ENCODE results near the gene HSPA14. TPM values are rescaled to one million over a fixed set of nuclear protein-coding genes. Genes with fewer than 3 reads are reported as not detected.

HSPA14 gene
- polyA plus RNA-seq, 1 donor (not counting 4 experiments of a cell fraction or from before 2014, with no cell fraction given), result 29.5 TPM

DNA sequence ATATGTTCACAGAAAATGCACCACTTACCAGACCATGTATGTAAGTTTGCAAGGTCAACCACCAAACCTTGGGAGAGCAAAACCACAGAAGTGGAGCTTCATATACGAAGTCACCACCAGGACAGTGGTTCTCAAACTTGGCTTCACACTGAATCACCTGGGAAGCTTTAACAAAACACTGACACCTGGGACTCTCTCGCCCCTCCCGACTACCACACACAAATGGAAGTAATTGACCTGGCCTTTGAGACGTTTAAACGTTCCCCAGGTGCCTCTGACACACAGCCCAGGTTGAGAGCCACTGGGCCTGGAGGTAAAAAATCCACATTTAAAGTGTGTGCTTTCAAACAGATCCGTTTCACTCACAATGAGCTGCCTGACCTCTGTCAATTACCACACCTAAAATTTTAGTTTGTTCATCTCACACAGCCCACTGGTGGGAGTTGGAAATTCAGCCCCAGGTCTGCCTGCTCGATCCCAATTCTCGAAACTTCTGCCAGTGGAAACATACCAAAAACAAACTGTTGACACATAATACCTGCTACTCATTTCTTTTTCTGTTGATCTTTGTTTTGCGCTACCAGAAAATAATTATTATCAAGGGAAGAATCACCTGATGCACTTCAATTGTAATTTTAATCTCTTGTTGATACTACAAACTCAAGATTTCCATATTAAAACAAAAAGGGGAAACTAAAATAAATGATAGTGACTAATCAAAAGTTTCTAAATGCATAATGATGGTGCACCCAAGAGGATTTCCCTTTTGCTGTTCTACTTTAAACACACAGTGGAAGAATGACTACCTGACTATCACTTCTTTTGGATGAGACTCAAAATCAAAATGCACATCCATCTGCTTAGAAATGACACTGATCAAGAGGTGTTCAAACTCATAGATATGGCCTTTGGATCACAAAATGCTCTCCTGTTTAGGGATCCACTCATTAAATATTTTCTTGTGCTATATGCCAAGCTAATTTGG lies 26.8 kb upstream of the HSPA14 start:
- Histone ChIP-seq H3K36me3 (ENCODE audit: control insufficient read depth in 2 of 2, extremely low read depth in 1 of 2, insufficient read depth in 2 of 2, low read length in 2 of 2) (no peaks in the 10 kb centered on the region), H3K4me3 (ENCODE audit: control insufficient read depth in 2 of 3, extremely low read depth in 1 of 3, insufficient read depth in 2 of 3, low read depth in 1 of 3, low read length in 3 of 3) (no peak overlapping the region), H3K27me3 (ENCODE audit: control insufficient read depth, extremely low read depth, insufficient read depth, low read length) (no peaks in the 10 kb centered on the region), H4K20me1 (ENCODE audit: control insufficient read depth, extremely low read depth, insufficient read depth, low read length) (no peaks in the 10 kb centered on the region), H3K4me2 (ENCODE audit: control insufficient read depth, extremely low read depth, insufficient read depth, low read depth, low read length) (no peak overlapping the region), H3K9me3 (ENCODE audit: control insufficient read depth, low read depth, low read length) (no peaks in the 10 kb centered on the region), H3K27ac (ENCODE audit: control insufficient read depth, insufficient read depth, low read length) (no peak overlapping the region), H3K79me2 (ENCODE audit: control insufficient read depth, insufficient read depth, low read length) (no peaks in the 10 kb centered on the region), H3K4me1 (ENCODE audit: control insufficient read depth, extremely low read depth, insufficient read depth, low read length) (peaks cover 14% of the 10 kb centered on the region), H3K9ac (ENCODE audit: control insufficient read depth, extremely low read depth, insufficient read depth, low read length) (no peak overlapping the region), H3K9me1 (ENCODE audit: control insufficient read depth, extremely low read depth, insufficient read depth, low read length) (no peaks in the 10 kb centered on the region), H2AFZ (ENCODE audit: control insufficient read depth, low read length) (peak overlapping the region; percentile 23)
- DNase-seq (ENCODE audit: low read depth, low spot score) (no peak), FAIRE-seq (peak; percentile 41)
- dilution Hi-C loops (cut with MboI; ENCODE audit: extremely low pct_ligation_motif_present, low sequenced_read_pairs), result no loop called here
- TF ChIP-seq, protein P1, sequence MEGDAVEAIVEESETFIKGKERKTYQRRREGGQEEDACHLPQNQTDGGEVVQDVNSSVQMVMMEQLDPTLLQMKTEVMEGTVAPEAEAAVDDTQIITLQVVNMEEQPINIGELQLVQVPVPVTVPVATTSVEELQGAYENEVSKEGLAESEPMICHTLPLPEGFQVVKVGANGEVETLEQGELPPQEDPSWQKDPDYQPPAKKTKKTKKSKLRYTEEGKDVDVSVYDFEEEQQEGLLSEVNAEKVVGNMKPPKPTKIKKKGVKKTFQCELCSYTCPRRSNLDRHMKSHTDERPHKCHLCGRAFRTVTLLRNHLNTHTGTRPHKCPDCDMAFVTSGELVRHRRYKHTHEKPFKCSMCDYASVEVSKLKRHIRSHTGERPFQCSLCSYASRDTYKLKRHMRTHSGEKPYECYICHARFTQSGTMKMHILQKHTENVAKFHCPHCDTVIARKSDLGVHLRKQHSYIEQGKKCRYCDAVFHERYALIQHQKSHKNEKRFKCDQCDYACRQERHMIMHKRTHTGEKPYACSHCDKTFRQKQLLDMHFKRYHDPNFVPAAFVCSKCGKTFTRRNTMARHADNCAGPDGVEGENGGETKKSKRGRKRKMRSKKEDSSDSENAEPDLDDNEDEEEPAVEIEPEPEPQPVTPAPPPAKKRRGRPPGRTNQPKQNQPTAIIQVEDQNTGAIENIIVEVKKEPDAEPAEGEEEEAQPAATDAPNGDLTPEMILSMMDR (optimal IDR thresholded peaks at IDR 0.05 in 1 of 3, IDR thresholded peaks at IDR 0.05 in 1 of 3, conservative IDR thresholded peaks at IDR 0.05 in 1 of 3; ENCODE audit: extremely low read depth in 1 of 3, insufficient read depth in 2 of 3, low read length in 3 of 3), result no peak
- no peak for TF ChIP-seq EZH2 (IDR thresholded peaks at IDR 0.05; ENCODE audit: low read length)

DNA sequence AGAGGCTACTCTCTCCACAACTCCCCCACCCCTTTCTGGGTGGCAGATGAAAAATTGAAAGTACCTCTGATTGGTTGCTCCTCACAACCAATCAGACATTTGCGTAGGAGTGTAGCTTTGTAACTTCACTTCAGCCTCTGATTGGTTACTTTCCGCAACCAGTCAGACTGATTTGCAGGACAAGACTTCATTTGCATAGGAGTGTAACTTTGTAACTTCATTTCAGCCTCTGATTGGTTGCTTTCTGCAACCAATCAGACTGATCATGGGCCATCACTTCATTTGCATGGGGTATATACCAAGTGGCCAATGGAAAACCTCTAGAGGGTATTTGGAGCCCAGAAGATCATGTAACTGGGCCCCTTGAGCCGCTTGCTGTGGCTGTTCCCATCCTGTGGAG lies 25.8 kb upstream of the HSPA14 start:
- no peak for DNase-seq (ENCODE audit: low read depth, low spot score)
- H3K36me3 ChIP-seq (ENCODE audit: control insufficient read depth in 2 of 2, extremely low read depth in 1 of 2, insufficient read depth in 2 of 2, low read length in 2 of 2), result no peaks in the 10 kb centered on the region
- H3K9me1 ChIP-seq (ENCODE audit: control insufficient read depth, extremely low read depth, insufficient read depth, low read length), result no peaks in the 10 kb centered on the region
- H3K27ac ChIP-seq (ENCODE audit: control insufficient read depth, insufficient read depth, low read length), result no peak overlapping the region
- H4K20me1 ChIP-seq (ENCODE audit: control insufficient read depth, extremely low read depth, insufficient read depth, low read length), result no peaks in the 10 kb centered on the region
- H3K79me2 ChIP-seq (ENCODE audit: control insufficient read depth, insufficient read depth, low read length), result no peaks in the 10 kb centered on the region
- dilution Hi-C loops (cut with MboI; ENCODE audit: extremely low pct_ligation_motif_present, low sequenced_read_pairs), result no loop called here
- H3K4me2 ChIP-seq (ENCODE audit: control insufficient read depth, extremely low read depth, insufficient read depth, low read depth, low read length), result no peak overlapping the region
- no peak overlapping the region for H3K4me3 ChIP-seq (ENCODE audit: control insufficient read depth in 2 of 3, extremely low read depth in 1 of 3, insufficient read depth in 2 of 3, low read depth in 1 of 3, low read length in 3 of 3)
- peaks cover 14% of the 10 kb centered on the region for H3K4me1 ChIP-seq (ENCODE audit: control insufficient read depth, extremely low read depth, insufficient read depth, low read length)
- TF ChIP-seq EZH2 (IDR thresholded peaks at IDR 0.05; ENCODE audit: low read length), result no peak
- TF ChIP-seq, protein P1 (optimal IDR thresholded peaks at IDR 0.05 in 1 of 3, IDR thresholded peaks at IDR 0.05 in 1 of 3, conservative IDR thresholded peaks at IDR 0.05 in 1 of 3; ENCODE audit: extremely low read depth in 1 of 3, insufficient read depth in 2 of 3, low read length in 3 of 3), result no peak
- H3K9ac ChIP-seq (ENCODE audit: control insufficient read depth, extremely low read depth, insufficient read depth, low read length), result no peak overlapping the region
- H3K9me3 ChIP-seq (ENCODE audit: control insufficient read depth, low read depth, low read length), result no peaks in the 10 kb centered on the region
- no peak for FAIRE-seq
- H2AFZ ChIP-seq (ENCODE audit: control insufficient read depth, low read length), result no peak overlapping the region
- H3K27me3 ChIP-seq (ENCODE audit: control insufficient read depth, extremely low read depth, insufficient read depth, low read length), result no peaks in the 10 kb centered on the region
